Smooth muscle cell (in vitro differentiated cells): ENCODE data around the gene TRIM9. TPM values are rescaled to one million over a fixed set of nuclear protein-coding genes. Genes with fewer than 3 reads are reported as not detected.

ENCODE experiments used
- DNase-seq: peaks from one replicate; lab custom pipeline; 2025; ENCODE audit not compliant: unreplicated experiment; lab: John Stamatoyannopoulos, UW
- H2AFZ ChIP-seq: fragments of 200-600 bp; sonication (generic); 2 replicates; pipeline ENCODE4 v1.6.0; 2016; ENCODE audit warnings: antibody characterized with exemption, low read depth, mild to moderate bottlenecking
- H3F3A ChIP-seq: fragments of 200-600 bp; sonication (generic); 2 replicates; pipeline ENCODE4 v1.6.0; 2017; ENCODE audit warnings: antibody characterized with exemption, low read depth
- H3K27ac ChIP-seq: fragments of 200-600 bp; sonication (generic); 2 replicates; pipeline ENCODE4 v1.5.1; 2016; ENCODE audit warnings: low read depth, mild to moderate bottlenecking
- H3K27me3 ChIP-seq: fragments of 200-600 bp; sonication (generic); 2 replicates; pipeline ENCODE4 v1.6.1; 2016; ENCODE audit warnings: low read depth, mild to moderate bottlenecking
- H3K36me3 ChIP-seq: fragments of 200-600 bp; sonication (generic); 2 replicates; pipeline ENCODE4 v1.5.1; 2016; ENCODE audit warnings: low read depth
- H3K4me1 ChIP-seq: fragments of 200-600 bp; sonication (generic); 2 replicates; pipeline ENCODE4 v1.5.1; 2016; ENCODE audit warnings: low read depth
- H3K4me2 ChIP-seq: fragments of 200-600 bp; sonication (generic); 2 replicates; pipeline ENCODE4 v1.6.0; 2016; ENCODE audit warnings: mild to moderate bottlenecking
- H3K4me3 ChIP-seq: fragments of 200-600 bp; sonication (generic); 2 replicates; pipeline ENCODE4 v1.5.1; 2016; ENCODE audit warnings: mild to moderate bottlenecking
- H3K79me2 ChIP-seq: fragments of 200-600 bp; sonication (generic); 2 replicates; pipeline ENCODE4 v1.6.0; 2016; ENCODE audit warnings: low read depth, mild to moderate bottlenecking
- H3K9ac ChIP-seq: fragments of 200-600 bp; sonication (generic); 2 replicates; pipeline ENCODE4 v1.6.0; 2016; ENCODE audit warnings: low read depth
- H3K9me3 ChIP-seq: fragments of 200-600 bp; sonication (generic); replicated peaks from 2 replicates; pipeline ENCODE4 v1.5.1; 2016; ENCODE audit warnings: low read depth
- H4K20me1 ChIP-seq: fragments of 200-600 bp; sonication (generic); 2 replicates; pipeline ENCODE4 v1.6.0; 2016; ENCODE audit warnings: low read depth
- CTCF ChIP-seq: fragments of 200-600 bp; sonication (generic); IDR thresholded peaks from 2 replicates; pipeline ENCODE4 v1.5.1; 2017; ENCODE audit warnings: borderline replicate concordance, mild to moderate bottlenecking, antibody characterized with exemption; ENCODE audit not compliant: insufficient read depth, poor library complexity, severe bottlenecking
- WGBS: methylation state at CpG from one replicate; pipeline ENCODE4 v1.1.7; 2016; ENCODE audit warnings: low lambda C conversion rate; 5-methylcytosine and 5-hydroxymethylcytosine counted together
- polyA plus RNA-seq: library from polyadenylated mRNA; unstranded; fragments of >200 nt; fragmentation: Nextera tagmentation; extraction: Ambion mirVana; gene quantifications from 2 replicates; pipeline ENCODE4 v1.2.1, GENCODE V29; 2016
- total RNA-seq: library from RNA; depleted of rRNA; stranded (reverse); fragments of >200 nt; gene quantifications from 2 replicates; pipeline ENCODE4 v1.2.3, GENCODE V29; 2014

TRIM9 gene
- total and polyA plus RNA-seq, 2 experiments from 2014 or later: 0.57 to 1.5 TPM

DNA sequence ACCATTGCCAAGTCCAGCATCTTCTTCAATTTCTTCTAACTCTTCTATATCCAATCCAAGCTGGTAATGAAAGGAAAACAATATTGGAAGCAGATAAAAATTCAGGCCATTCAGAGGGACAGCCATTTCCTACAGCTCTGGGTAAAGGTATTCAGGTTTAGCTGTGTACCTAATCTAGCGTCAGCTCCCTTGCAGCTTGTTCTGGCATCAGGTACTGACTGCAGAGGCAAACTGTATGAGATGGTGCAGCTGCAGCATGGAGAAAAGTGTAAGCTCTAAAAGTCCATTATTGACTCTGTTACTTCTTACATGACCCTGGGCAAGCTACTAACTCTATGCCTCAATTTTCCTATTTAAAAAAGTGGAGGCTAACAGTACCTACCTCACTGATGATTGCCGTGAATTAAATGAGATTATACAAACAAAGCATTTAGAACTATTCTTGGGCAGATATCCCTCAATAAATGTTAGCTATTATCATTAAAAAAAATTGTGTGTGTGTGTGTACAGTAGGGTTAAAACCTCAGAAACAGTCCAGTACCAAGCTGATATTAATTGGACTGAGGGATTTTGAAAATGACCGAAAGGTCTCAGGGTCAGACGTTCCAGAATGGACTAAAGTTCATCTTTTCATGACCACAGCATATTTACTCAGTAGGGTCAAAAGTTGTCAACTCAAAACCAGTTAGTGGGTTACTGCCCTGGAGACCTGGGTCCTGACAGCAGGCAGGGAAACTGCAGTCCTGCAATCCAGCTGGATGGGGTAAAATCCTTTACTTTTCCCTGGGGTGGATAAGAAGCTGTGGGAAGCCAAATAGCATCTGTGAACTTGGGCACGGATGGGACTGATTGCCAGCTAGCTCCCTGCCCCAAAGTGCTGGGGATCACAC lies 159.5 kb downstream of the TRIM9 start:
- Histone ChIP-seq H3K9ac (no peak overlapping the region), H2AFZ (no peak overlapping the region), H3K9me3 (no peaks in the 10 kb centered on the region), H3K4me2 (no peak overlapping the region), H3K4me1 (peaks cover 21% of the 10 kb centered on the region), H3K79me2 (no peaks in the 10 kb centered on the region), H3F3A (no peaks in the 10 kb centered on the region), H3K4me3 (no peak overlapping the region), H3K27me3 (no peaks in the 10 kb centered on the region), H3K27ac (no peak overlapping the region), H3K36me3 (no peaks in the 10 kb centered on the region), H4K20me1 (no peaks in the 10 kb centered on the region)
- TF ChIP-seq CTCF: no peak
- 73% methylated on average over 5 of the region's 5 CpGs for WGBS
- DNase-seq: no peak

- Histone ChIP-seq H3F3A (no peaks in the 10 kb centered on the region), H3K9me3 (no peaks in the 10 kb centered on the region), H3K27me3 (no peaks in the 10 kb centered on the region), H3K36me3 (no peaks in the 10 kb centered on the region), H4K20me1 (no peaks in the 10 kb centered on the region), H3K79me2 (no peaks in the 10 kb centered on the region), H3K4me3 (no peak overlapping the region), H3K4me1 (peaks cover 19% of the 10 kb centered on the region), H3K9ac (no peak overlapping the region), H3K27ac (no peak overlapping the region), H2AFZ (no peak overlapping the region), H3K4me2 (no peak overlapping the region)
- no peak for DNase-seq
- TF ChIP-seq CTCF: no peak
- 78% methylated on average over 4 of the region's 4 CpGs for WGBS
These were observed 162.1 kb downstream of the TRIM9 start for GRCh38 chr14:50932592-50933495.

GRCh38 chr14:50932156-50932555 lies 162.7 kb downstream of the TRIM9 start:
- no peak overlapping the region for H3K4me2 ChIP-seq
- H3K9ac ChIP-seq: no peak overlapping the region
- no peaks in the 10 kb centered on the region for H4K20me1 ChIP-seq
- DNase-seq: no peak
- no peak overlapping the region for H2AFZ ChIP-seq
- no peak overlapping the region for H3K4me3 ChIP-seq
- H3F3A ChIP-seq: no peaks in the 10 kb centered on the region
- 94% methylated on average over 1 of the region's 1 CpG for WGBS
- no peaks in the 10 kb centered on the region for H3K27me3 ChIP-seq
- H3K4me1 ChIP-seq: peaks cover 12% of the 10 kb centered on the region
- no peaks in the 10 kb centered on the region for H3K79me2 ChIP-seq
- no peaks in the 10 kb centered on the region for H3K36me3 ChIP-seq
- no peak for TF ChIP-seq CTCF
- H3K27ac ChIP-seq: no peak overlapping the region
- no peaks in the 10 kb centered on the region for H3K9me3 ChIP-seq
